PC-9 (cell line): ENCODE measurements around the gene SENP3.

Source experiments
- EZH2 ChIP-seq: fragments of 200-600 bp; sonication (generic); IDR thresholded peaks from 2 replicates; pipeline ENCODE4 v1.8.0; 2017; ENCODE audit warnings: antibody characterized with exemption, low read depth
- TF ChIP-seq, protein P1 (sequence below): fragments of 200-600 bp; sonication (generic); conservative IDR thresholded peaks from 2 replicates; pipeline ENCODE4 v1.6.1; 2017; ENCODE audit warnings: mixed run types, antibody characterized with exemption, mild to moderate bottlenecking, moderate library complexity

DNA sequence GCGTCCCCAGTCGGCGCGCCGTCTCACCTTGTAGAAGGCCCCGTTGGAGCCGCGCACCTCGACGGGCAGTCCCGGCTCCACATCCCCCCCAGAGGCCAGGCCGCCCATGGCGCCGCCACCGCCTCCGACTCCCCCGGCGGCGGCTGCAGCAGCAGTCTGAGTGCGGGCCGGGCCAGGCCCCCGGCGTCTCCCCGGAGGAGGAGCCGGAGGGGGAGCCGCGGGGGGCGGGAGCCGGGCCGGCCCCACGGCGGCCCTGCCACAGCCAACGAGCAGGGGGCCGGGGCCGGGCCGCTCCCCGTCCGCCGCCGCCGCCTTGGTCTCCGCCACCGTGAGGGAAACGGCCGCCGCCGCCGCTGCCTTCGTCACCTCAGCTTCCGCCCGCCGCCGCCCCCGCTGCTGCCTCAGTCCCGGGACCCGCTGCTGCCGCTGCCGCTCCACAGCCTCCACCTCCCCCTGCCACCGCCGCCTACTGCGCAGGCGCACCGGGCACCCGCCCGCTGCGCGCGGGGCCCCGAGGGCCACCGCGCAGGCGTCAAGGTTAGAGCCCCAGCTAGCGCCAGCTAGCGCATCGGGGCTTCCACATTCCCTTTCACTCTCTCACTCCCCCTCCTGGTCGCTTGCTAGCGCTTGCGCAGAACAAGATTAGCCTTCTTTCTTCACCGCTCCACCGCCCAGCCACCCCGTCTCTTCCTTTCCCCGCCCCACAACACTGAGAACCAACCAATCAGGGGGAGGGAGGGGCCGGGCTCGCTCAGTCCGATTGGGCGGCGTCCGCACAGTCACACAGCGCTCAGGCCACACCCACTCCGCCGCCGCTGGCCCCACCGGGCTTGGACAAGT is 52.9 kb downstream of the SENP3 start, which contains the start of gene FXR2:
- TF ChIP-seq, protein P1, sequence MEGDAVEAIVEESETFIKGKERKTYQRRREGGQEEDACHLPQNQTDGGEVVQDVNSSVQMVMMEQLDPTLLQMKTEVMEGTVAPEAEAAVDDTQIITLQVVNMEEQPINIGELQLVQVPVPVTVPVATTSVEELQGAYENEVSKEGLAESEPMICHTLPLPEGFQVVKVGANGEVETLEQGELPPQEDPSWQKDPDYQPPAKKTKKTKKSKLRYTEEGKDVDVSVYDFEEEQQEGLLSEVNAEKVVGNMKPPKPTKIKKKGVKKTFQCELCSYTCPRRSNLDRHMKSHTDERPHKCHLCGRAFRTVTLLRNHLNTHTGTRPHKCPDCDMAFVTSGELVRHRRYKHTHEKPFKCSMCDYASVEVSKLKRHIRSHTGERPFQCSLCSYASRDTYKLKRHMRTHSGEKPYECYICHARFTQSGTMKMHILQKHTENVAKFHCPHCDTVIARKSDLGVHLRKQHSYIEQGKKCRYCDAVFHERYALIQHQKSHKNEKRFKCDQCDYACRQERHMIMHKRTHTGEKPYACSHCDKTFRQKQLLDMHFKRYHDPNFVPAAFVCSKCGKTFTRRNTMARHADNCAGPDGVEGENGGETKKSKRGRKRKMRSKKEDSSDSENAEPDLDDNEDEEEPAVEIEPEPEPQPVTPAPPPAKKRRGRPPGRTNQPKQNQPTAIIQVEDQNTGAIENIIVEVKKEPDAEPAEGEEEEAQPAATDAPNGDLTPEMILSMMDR = peak; percentile 54; the same call in 1 of the 2 replicates
- TF ChIP-seq EZH2 = no peak
